Bronchial epithelial cell (primary cell): ENCODE measurements around the gene DDX56. TPM values are rescaled to one million over a fixed set of nuclear protein-coding genes. Genes with fewer than 3 reads are reported as not detected.

Experiments
- DNase-seq: peaks from one replicate; pipeline ENCODE4 v3.0.0-alpha.2; 2010; ENCODE audit warnings: low read depth
- FAIRE-seq: peaks from 2 replicates; lab custom pipeline; 2011; peaks lifted over from hg19 to GRCh38; lab: Jason Lieb, UNC
- H3K27me3 ChIP-seq: 2 replicates; pipeline ENCODE4 v1.5.1; 2011; ENCODE audit warnings: low read length; ENCODE audit not compliant: control insufficient read depth, insufficient read depth
- H3K36me3 ChIP-seq: 2 replicates; pipeline ENCODE4 v1.5.1; 2011; ENCODE audit warnings: low read length; ENCODE audit not compliant: control insufficient read depth, insufficient read depth
- H3K4me3 ChIP-seq: 2 replicates; pipeline ENCODE4 v1.5.1; 2011; ENCODE audit warnings: mild to moderate bottlenecking, low read depth, low read length, control low read depth
- CTCF ChIP-seq: IDR thresholded peaks from 2 replicates; pipeline ENCODE4 v1.5.1; 2011; ENCODE audit warnings: mild to moderate bottlenecking, moderate library complexity, low read length, control low read depth, inconsistent platforms; ENCODE audit not compliant: insufficient read depth, severe bottlenecking
- total RNA-seq: library from RNA; depleted of rRNA; stranded (reverse); fragments of >200 nt; gene quantifications from 2 replicates; pipeline ENCODE4 v1.2.1, GENCODE V29; 2014

DDX56 gene
- total RNA-seq, 1 donor from 2014 or later: 65.0 TPM

GRCh38 chr7:44567884-44568283 is 5.8 kb downstream of the DDX56 start:
- Histone ChIP-seq H3K27me3 (no peaks in the 10 kb centered on the region), H3K36me3 (peaks cover 51% of the 10 kb centered on the region), H3K4me3 (no peak overlapping the region)
- no peak for TF ChIP-seq CTCF
- no peak for DNase-seq
- FAIRE-seq: no peak

- Histone ChIP-seq H3K36me3 (peaks cover 48% of the 10 kb centered on the region), H3K27me3 (no peaks in the 10 kb centered on the region), H3K4me3 (no peak overlapping the region)
- FAIRE-seq: no peak
- TF ChIP-seq CTCF: no peak
- DNase-seq: no peak
These were observed 7.0 kb downstream of the DDX56 start for GRCh38 chr7:44566680-44567079.

- peaks cover 44% of the 10 kb centered on the region for H3K36me3 ChIP-seq
- no peak overlapping the region for H3K4me3 ChIP-seq
- FAIRE-seq: no peak
- no peaks in the 10 kb centered on the region for H3K27me3 ChIP-seq
- no peak for TF ChIP-seq CTCF
- no peak for DNase-seq
These were observed 7.7 kb downstream of the DDX56 start for GRCh38 chr7:44565795-44566559.

GRCh38 chr7:44565097-44565794 is 8.5 kb downstream of the DDX56 start:
- Histone ChIP-seq H3K27me3 (no peaks in the 10 kb centered on the region), H3K36me3 (peaks cover 38% of the 10 kb centered on the region), H3K4me3 (no peak overlapping the region)
- DNase-seq: peak; percentile 38
- no peak for FAIRE-seq
- peak; percentile 96 for TF ChIP-seq CTCF

- Histone ChIP-seq H3K36me3 (peaks cover 32% of the 10 kb centered on the region), H3K27me3 (no peaks in the 10 kb centered on the region), H3K4me3 (no peak overlapping the region)
- FAIRE-seq (no peak), DNase-seq (no peak)
- no peak for TF ChIP-seq CTCF
These were observed 9.1 kb downstream of the DDX56 start for GRCh38 chr7:44564606-44565005.
